Sigmoid colon (tissue), 7 donors: ENCODE data around the gene LLGL1. TPM values are rescaled to one million over a fixed set of nuclear protein-coding genes. Genes with fewer than 3 reads are reported as not detected.

Source experiments
- DNase-seq: peaks from one replicate; pipeline ENCODE4 v3.0.0-alpha.2; 2019
- H3K27ac ChIP-seq, 4 donors: fragments of 200-600 bp; sonication (generic); one replicate each; pipeline ENCODE4 v1.5.1; 2016 to 2019; ENCODE audit warnings: mild to moderate bottlenecking in 1 of 4
- H3K27me3 ChIP-seq, 3 donors: fragments of 200-600 bp; sonication (generic); one replicate each; pipeline ENCODE4 v1.5.1; 2019; ENCODE audit warnings: mild to moderate bottlenecking in 1 of 3
- H3K36me3 ChIP-seq, 4 donors: fragments of 200-600 bp; sonication (generic); one replicate each; pipeline ENCODE4 v1.5.1; 2016 to 2019
- H3K4me1 ChIP-seq, 4 donors: fragments of 200-600 bp; sonication (generic); one replicate each; pipeline ENCODE4 v1.5.1; 2017 to 2019
- H3K4me3 ChIP-seq, 4 donors: fragments of 200-600 bp; sonication (generic); one replicate each; pipeline ENCODE4 v1.5.1; 2017 to 2019; ENCODE audit warnings: mild to moderate bottlenecking in 2 of 4, moderate library complexity in 1 of 4
- H3K9me3 ChIP-seq, 4 donors: fragments of 200-600 bp in 3 of 4; sonication (generic) in 3 of 4; one replicate each; pipeline versions ENCODE4 v1.5.1 to v1.6.1; 2013 to 2019
- CTCF ChIP-seq, 4 experiments: fragments of 450-650 bp in 3 of 4; fragments of 200-600 bp in 1 of 4; IDR thresholded peaks; one replicate each; pipeline ENCODE4 v1.5.1; 2016 to 2019; ENCODE audit warnings: antibody characterized with exemption in 4 of 4, mild to moderate bottlenecking in 3 of 4, moderate library complexity in 2 of 4
- EP300 ChIP-seq, 4 donors: sonication (generic); formaldehyde crosslinking; IDR thresholded peaks; one replicate each; pipeline ENCODE4 v1.6.1; 2017; ENCODE audit warnings: antibody characterized with exemption in 4 of 4
- POLR2A ChIP-seq, 2 donors: fragments of 450-650 bp; IDR thresholded peaks; one replicate each; pipeline ENCODE4 v1.6.1; 2016; ENCODE audit warnings: antibody characterized with exemption in 2 of 2, mild to moderate bottlenecking in 2 of 2, moderate library complexity in 2 of 2
- POLR2AphosphoS5 ChIP-seq, 4 donors: sonication (generic); formaldehyde crosslinking; IDR thresholded peaks; one replicate each; pipeline ENCODE4 v1.6.1; 2017; ENCODE audit warnings: antibody characterized with exemption in 4 of 4
- WGBS, 2 donors: extraction: QIAGEN DNeasy Blood & Tissue Kit; methylation state at CpG; one replicate each; pipeline ENCODE4 v1.1.7; 2013; 5-methylcytosine and 5-hydroxymethylcytosine counted together
- intact Hi-C: fragments of 100-400 bp; cut with DNase I; formaldehyde crosslinking; loops from one replicate; pipeline ENCODE4 v1.15.1; 2023
- polyA plus RNA-seq, 3 donors: library from polyadenylated mRNA; stranded (reverse); fragments of 200-250 nt; gene quantifications; one replicate each; pipeline ENCODE4 v1.2.3, GENCODE V29; 2013
- total RNA-seq, 4 donors: library from RNA; depleted of rRNA; stranded (reverse); fragments of >200 nt; gene quantifications; one replicate each; pipeline ENCODE4 v1.1.0, GENCODE V29; 2016
- donor health status: healthy with polysubstance abuse.
- donor health status: Bipolar disorder and iron deficiency.
- donor health status: healthy.

The LLGL1 gene
- 10 to 100 TPM; 16.8 to 25.2 (median 17.2) TPM for total RNA-seq
- polyA plus RNA-seq = 10 to 100 TPM in 1 of 3 donors, 1 to 10 TPM in 2; 2.8 to 11.2 (median 4.2) TPM

- Histone ChIP-seq H3K36me3 (no peaks in the 10 kb centered on the region), H3K27me3 (no peaks in the 10 kb centered on the region), H3K4me1 (peaks cover 0 to 26% (median 19%) of the 10 kb centered on the region in 4 donors), H3K27ac (peak within 1 kb of the TSS; percentile 69 to 73 (median 70)), H3K4me3 (peak within 1 kb of the TSS; percentile 42 to 74 (median 68)), H3K9me3 (no peaks in the 10 kb centered on the region)
- DNase-seq = peak; percentile 99
- no peak for TF ChIP-seq POLR2A (IDR thresholded peaks at IDR 0.05)
- TF ChIP-seq POLR2AphosphoS5 (IDR thresholded peaks at IDR 0.05) = peak in 1 of 4 donors; percentile 2
- 1% methylated on average over 60 of the region's 60 CpGs for WGBS, 2 donors
- intact Hi-C loops = loop anchor here (2.0 to 5.0 kb wide), 3 partner anchors 36 to 92 kb away; partner anchors contain the start of genes ALKBH5, MIEF2 and SMCR8
These were observed at the start of gene LLGL1 for GRCh38 chr17:18225121-18225641. Gene LLGL1 (plus strand): TSS chr17:18225635. CDS start chr17:18225683, 48 bp downstream.

- Histone ChIP-seq H3K9me3 (no peaks in the 10 kb centered on the region), H3K4me3 (no peak overlapping the region), H3K27me3 (no peaks in the 10 kb centered on the region), H3K4me1 (peaks cover 0 to 2% (median 0%) of the 10 kb centered on the region in 4 donors), H3K27ac (no peak overlapping the region), H3K36me3 (no peaks in the 10 kb centered on the region)
- WGBS, 2 donors = 68 to 87% methylated on average over 7 of the region's 7 CpGs
- intact Hi-C loops = no loop called here
- no peak for DNase-seq
- TF ChIP-seq CTCF (IDR thresholded peaks at IDR 0.05) = no peak
- no peak for TF ChIP-seq POLR2A (IDR thresholded peaks at IDR 0.05)
- no peak for TF ChIP-seq EP300 (IDR thresholded peaks at IDR 0.05)
- no peak for TF ChIP-seq POLR2AphosphoS5 (IDR thresholded peaks at IDR 0.05)
These were observed 49.3 kb upstream of the LLGL1 start for GRCh38 chr17:18176176-18176575.

DNA sequence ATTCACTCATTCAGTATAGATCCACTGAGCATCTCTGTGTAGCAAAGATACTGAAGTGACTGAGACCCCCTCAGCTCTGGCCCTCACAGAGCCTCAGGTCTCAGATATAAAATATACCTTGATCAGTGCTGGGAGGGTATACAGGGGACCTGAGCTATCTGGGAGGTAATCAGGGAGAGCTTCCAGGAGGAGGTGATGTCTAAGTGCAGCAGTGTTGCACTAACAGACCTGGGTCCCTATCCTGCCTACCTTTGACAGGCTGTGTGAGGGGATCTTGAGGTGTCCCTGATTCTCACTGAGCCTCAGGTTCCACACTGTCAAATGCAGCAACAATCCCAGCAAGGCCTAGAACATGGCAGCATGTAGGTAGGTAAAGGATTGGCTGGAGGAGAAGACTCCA, 48.3 kb upstream of the LLGL1 start:
- Histone ChIP-seq H3K9me3 (no peaks in the 10 kb centered on the region), H3K27me3 (no peaks in the 10 kb centered on the region), H3K4me3 (no peak overlapping the region), H3K36me3 (no peaks in the 10 kb centered on the region), H3K27ac (no peak overlapping the region), H3K4me1 (peaks cover 0 to 12% (median 8%) of the 10 kb centered on the region in 4 donors)
- intact Hi-C loops = no loop called here
- no peak for TF ChIP-seq POLR2AphosphoS5 (IDR thresholded peaks at IDR 0.05)
- TF ChIP-seq CTCF (IDR thresholded peaks at IDR 0.05) = no peak
- TF ChIP-seq POLR2A (IDR thresholded peaks at IDR 0.05) = no peak
- TF ChIP-seq EP300 (IDR thresholded peaks at IDR 0.05) = no peak
- no peak for DNase-seq

DNA sequence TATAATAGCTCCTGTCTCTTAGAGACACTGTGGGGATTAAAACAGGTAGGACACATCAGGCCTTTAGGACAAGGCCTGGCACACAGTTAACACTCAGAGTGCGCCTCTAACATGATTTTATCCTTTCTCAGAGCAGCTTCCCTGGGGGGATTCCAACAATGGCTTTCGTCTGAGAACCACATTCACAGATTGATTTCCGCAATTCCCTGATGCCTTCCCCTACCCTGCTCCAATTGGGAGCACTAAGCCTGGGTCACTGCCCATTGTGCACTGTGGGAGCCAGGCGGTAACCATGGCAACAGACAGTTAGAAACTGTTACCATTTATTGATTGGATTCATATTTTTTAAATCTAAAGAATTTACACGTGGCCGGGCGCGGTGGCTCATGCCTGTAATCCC, 47.7 kb upstream of the LLGL1 start:
- Histone ChIP-seq H3K36me3 (no peaks in the 10 kb centered on the region), H3K27me3 (no peaks in the 10 kb centered on the region), H3K4me3 (no peak overlapping the region), H3K9me3 (no peaks in the 10 kb centered on the region), H3K27ac (no peak overlapping the region), H3K4me1 (peaks cover 0 to 16% (median 13%) of the 10 kb centered on the region in 4 donors)
- no peak for TF ChIP-seq POLR2AphosphoS5 (IDR thresholded peaks at IDR 0.05)
- no peak for TF ChIP-seq CTCF (IDR thresholded peaks at IDR 0.05)
- no peak for TF ChIP-seq POLR2A (IDR thresholded peaks at IDR 0.05)
- TF ChIP-seq EP300 (IDR thresholded peaks at IDR 0.05) = no peak
- 95% methylated on average over 8 of the region's 8 CpGs for WGBS, 2 donors
- no peak for DNase-seq
- intact Hi-C loops = no loop called here

DNA sequence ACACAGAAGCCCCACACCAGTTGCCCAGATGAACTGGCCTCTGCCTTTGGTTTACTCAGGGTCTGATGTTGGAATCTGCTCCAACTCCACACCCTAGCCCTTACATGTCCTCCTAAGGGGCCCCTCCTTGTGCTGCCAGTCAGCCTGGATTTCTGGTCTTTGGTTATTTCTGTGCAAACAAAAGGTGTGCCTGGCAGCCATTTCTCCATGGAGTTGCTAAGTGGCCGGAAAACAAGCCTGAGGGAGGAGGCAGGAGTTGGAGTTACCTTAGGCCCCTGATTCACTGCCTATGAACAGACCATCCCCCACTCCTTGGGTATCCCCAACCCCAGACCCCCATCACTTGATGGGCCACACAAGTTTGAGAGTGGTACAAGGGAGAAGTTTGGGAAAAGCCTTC, 46.2 kb upstream of the LLGL1 start:
- intact Hi-C loops = no loop called here
- Histone ChIP-seq H3K27me3 (no peaks in the 10 kb centered on the region), H3K9me3 (no peaks in the 10 kb centered on the region), H3K4me1 (peaks cover 0 to 16% (median 13%) of the 10 kb centered on the region in 4 donors), H3K36me3 (no peaks in the 10 kb centered on the region), H3K4me3 (no peak overlapping the region), H3K27ac (no peak overlapping the region)
- no peak for DNase-seq
- TF ChIP-seq POLR2A (IDR thresholded peaks at IDR 0.05) (no peak), CTCF (IDR thresholded peaks at IDR 0.05) (no peak), POLR2AphosphoS5 (IDR thresholded peaks at IDR 0.05) (no peak)
- WGBS, 2 donors = 22 to 70% methylated on average over 1 of the region's 1 CpG
